MM.1S (cell line): ENCODE data around the gene HDLBP.
A peak's percentile ranks its signal among the peaks of the same experiment; 100 is the strongest.

Source experiments
- DNase-seq: peaks from one replicate; pipeline ENCODE4 v3.0.0-alpha.2; 2015
- H2AFZ ChIP-seq: fragments of 300-600 bp; sonication (generic); 2 replicates; pipeline ENCODE4 v1.6.0; 2016; ENCODE audit warnings: antibody characterized with exemption, low read length
- H3F3A ChIP-seq: fragments of 300-600 bp; sonication (generic); 2 replicates; pipeline ENCODE4 v1.6.1; 2016; ENCODE audit warnings: mild to moderate bottlenecking, antibody characterized with exemption, low read length, moderate library complexity, mixed read lengths; ENCODE audit not compliant: insufficient read depth
- H3K27ac ChIP-seq: fragments of 300-600 bp; sonication (generic); 2 replicates; pipeline ENCODE4 v1.5.1; 2016; ENCODE audit warnings: mild to moderate bottlenecking, low read length
- H3K27me3 ChIP-seq: fragments of 300-600 bp; sonication (generic); replicated peaks from 2 replicates; pipeline ENCODE4 v1.6.0; 2016; ENCODE audit warnings: low read length; ENCODE audit not compliant: insufficient read depth
- H3K36me3 ChIP-seq: fragments of 300-600 bp; sonication (generic); replicated peaks from 2 replicates; pipeline ENCODE4 v1.6.1; 2016; ENCODE audit warnings: mild to moderate bottlenecking, low read length, mixed read lengths; ENCODE audit not compliant: insufficient read depth
- H3K4me1 ChIP-seq: fragments of 300-600 bp; sonication (generic); 2 replicates; pipeline ENCODE4 v1.6.1; 2016; ENCODE audit warnings: low read length, mixed read lengths
- H3K4me2 ChIP-seq: fragments of 300-600 bp; sonication (generic); 2 replicates; pipeline ENCODE4 v1.6.0; 2016; ENCODE audit warnings: low read depth, low read length
- H3K4me3 ChIP-seq: fragments of 300-600 bp; sonication (generic); 2 replicates; pipeline ENCODE4 v1.5.1; 2016; ENCODE audit warnings: low read length, mixed read lengths
- H3K79me2 ChIP-seq: fragments of 300-600 bp; sonication (generic); 2 replicates; pipeline ENCODE4 v1.6.1; 2016; ENCODE audit warnings: mixed run types, low read length, mixed read lengths
- H3K9ac ChIP-seq: fragments of 300-600 bp; sonication (generic); 2 replicates; pipeline ENCODE4 v1.6.1; 2016; ENCODE audit warnings: low read length, mixed read lengths
- H3K9me2 ChIP-seq: fragments of 300-600 bp; sonication (generic); replicated peaks from 2 replicates; pipeline ENCODE4 v1.6.1; 2016; ENCODE audit warnings: mild to moderate bottlenecking, low read length, mixed read lengths; ENCODE audit not compliant: insufficient read depth
- H3K9me3 ChIP-seq: fragments of 300-600 bp; sonication (generic); replicated peaks from 2 replicates; pipeline ENCODE4 v1.6.1; 2016; ENCODE audit warnings: mild to moderate bottlenecking, low read length, mixed read lengths; ENCODE audit not compliant: insufficient read depth
- H4K20me1 ChIP-seq: fragments of 300-600 bp; sonication (generic); 2 replicates; pipeline ENCODE4 v1.6.1; 2016; ENCODE audit warnings: mild to moderate bottlenecking, low read length, moderate library complexity, mixed read lengths; ENCODE audit not compliant: insufficient read depth
- EZH2 ChIP-seq: fragments of 300-600 bp; sonication (generic); optimal IDR thresholded peaks from 2 replicates; pipeline ENCODE3; 2017; ENCODE audit warnings: low read depth, mild to moderate bottlenecking, antibody characterized with exemption, low read length, mixed read lengths
- EZH2phosphoT487 ChIP-seq: fragments of 300-600 bp; sonication (generic); IDR thresholded peaks from 2 replicates; pipeline ENCODE4 v1.6.1; 2018; ENCODE audit warnings: antibody characterized with exemption, low read length
- TF ChIP-seq, protein P1 (sequence below): fragments of 300-600 bp; sonication (generic); IDR thresholded peaks from 2 replicates; pipeline ENCODE4 v1.5.1; 2016; ENCODE audit warnings: antibody characterized with exemption, low read length, mixed read lengths

HDLBP gene, protein sequence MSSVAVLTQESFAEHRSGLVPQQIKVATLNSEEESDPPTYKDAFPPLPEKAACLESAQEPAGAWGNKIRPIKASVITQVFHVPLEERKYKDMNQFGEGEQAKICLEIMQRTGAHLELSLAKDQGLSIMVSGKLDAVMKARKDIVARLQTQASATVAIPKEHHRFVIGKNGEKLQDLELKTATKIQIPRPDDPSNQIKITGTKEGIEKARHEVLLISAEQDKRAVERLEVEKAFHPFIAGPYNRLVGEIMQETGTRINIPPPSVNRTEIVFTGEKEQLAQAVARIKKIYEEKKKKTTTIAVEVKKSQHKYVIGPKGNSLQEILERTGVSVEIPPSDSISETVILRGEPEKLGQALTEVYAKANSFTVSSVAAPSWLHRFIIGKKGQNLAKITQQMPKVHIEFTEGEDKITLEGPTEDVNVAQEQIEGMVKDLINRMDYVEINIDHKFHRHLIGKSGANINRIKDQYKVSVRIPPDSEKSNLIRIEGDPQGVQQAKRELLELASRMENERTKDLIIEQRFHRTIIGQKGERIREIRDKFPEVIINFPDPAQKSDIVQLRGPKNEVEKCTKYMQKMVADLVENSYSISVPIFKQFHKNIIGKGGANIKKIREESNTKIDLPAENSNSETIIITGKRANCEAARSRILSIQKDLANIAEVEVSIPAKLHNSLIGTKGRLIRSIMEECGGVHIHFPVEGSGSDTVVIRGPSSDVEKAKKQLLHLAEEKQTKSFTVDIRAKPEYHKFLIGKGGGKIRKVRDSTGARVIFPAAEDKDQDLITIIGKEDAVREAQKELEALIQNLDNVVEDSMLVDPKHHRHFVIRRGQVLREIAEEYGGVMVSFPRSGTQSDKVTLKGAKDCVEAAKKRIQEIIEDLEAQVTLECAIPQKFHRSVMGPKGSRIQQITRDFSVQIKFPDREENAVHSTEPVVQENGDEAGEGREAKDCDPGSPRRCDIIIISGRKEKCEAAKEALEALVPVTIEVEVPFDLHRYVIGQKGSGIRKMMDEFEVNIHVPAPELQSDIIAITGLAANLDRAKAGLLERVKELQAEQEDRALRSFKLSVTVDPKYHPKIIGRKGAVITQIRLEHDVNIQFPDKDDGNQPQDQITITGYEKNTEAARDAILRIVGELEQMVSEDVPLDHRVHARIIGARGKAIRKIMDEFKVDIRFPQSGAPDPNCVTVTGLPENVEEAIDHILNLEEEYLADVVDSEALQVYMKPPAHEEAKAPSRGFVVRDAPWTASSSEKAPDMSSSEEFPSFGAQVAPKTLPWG (N-terminal part only)

GRCh38 chr2:241315093-241315878 lies at the start of gene HDLBP:
HDLBP (minus strand) TSS chr2:241315672; CDS start chr2:241266869, 48,803 bp downstream.
- Histone ChIP-seq H3F3A (peaks cover 17% of the 10 kb centered on the region), H3K4me1 (peaks cover 49% of the 10 kb centered on the region), H3K4me2 (peak within 1 kb of the TSS; percentile 80), H3K79me2 (peaks cover 92% of the 10 kb centered on the region), H3K27me3 (no peaks in the 10 kb centered on the region), H3K9me3 (no peaks in the 10 kb centered on the region), H3K9me2 (no peaks in the 10 kb centered on the region), H3K36me3 (no peaks in the 10 kb centered on the region), H2AFZ (peak within 1 kb of the TSS; percentile 88), H4K20me1 (no peaks in the 10 kb centered on the region), H3K9ac (peak within 1 kb of the TSS; percentile 100), H3K4me3 (peak within 1 kb of the TSS; percentile 92), H3K27ac (peak within 1 kb of the TSS; percentile 98)
- DNase-seq: peak; percentile 99
- TF ChIP-seq, protein P1, sequence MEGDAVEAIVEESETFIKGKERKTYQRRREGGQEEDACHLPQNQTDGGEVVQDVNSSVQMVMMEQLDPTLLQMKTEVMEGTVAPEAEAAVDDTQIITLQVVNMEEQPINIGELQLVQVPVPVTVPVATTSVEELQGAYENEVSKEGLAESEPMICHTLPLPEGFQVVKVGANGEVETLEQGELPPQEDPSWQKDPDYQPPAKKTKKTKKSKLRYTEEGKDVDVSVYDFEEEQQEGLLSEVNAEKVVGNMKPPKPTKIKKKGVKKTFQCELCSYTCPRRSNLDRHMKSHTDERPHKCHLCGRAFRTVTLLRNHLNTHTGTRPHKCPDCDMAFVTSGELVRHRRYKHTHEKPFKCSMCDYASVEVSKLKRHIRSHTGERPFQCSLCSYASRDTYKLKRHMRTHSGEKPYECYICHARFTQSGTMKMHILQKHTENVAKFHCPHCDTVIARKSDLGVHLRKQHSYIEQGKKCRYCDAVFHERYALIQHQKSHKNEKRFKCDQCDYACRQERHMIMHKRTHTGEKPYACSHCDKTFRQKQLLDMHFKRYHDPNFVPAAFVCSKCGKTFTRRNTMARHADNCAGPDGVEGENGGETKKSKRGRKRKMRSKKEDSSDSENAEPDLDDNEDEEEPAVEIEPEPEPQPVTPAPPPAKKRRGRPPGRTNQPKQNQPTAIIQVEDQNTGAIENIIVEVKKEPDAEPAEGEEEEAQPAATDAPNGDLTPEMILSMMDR: peak; percentile 54
- no peak for TF ChIP-seq EZH2

DNA sequence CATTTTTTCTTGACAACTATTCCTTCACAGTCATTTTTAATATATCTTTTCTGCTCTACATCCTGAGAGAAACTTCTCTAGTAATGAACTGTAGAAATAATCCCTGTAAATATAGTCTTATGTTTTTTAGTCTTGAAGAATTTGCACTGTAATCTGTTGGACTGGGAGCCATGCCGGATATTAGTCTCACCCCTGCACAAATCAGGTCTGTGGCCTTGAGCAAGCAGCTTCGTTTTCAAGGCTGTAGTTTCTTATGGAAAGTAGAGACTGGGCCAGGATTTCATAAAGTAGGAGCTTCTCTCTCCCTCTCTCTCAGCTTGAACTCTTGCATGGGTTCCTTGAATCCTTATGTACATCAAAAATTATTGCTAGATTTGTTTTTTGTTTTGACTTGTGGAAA lies 49.3 kb upstream of the HDLBP start:
- no peak for DNase-seq
- Histone ChIP-seq H3K9me2 (no peaks in the 10 kb centered on the region), H3K4me2 (no peak overlapping the region), H3K79me2 (peaks cover 93% of the 10 kb centered on the region), H4K20me1 (peaks cover 16% of the 10 kb centered on the region), H3K27me3 (no peaks in the 10 kb centered on the region), H3K4me3 (no peak overlapping the region), H3F3A (no peaks in the 10 kb centered on the region), H2AFZ (no peak overlapping the region), H3K4me1 (peaks cover 24% of the 10 kb centered on the region), H3K9me3 (no peaks in the 10 kb centered on the region), H3K36me3 (no peaks in the 10 kb centered on the region), H3K27ac (no peak overlapping the region), H3K9ac (no peak overlapping the region)
- TF ChIP-seq EZH2: no peak
- TF ChIP-seq, protein P1: no peak
- no peak for TF ChIP-seq EZH2phosphoT487

DNA sequence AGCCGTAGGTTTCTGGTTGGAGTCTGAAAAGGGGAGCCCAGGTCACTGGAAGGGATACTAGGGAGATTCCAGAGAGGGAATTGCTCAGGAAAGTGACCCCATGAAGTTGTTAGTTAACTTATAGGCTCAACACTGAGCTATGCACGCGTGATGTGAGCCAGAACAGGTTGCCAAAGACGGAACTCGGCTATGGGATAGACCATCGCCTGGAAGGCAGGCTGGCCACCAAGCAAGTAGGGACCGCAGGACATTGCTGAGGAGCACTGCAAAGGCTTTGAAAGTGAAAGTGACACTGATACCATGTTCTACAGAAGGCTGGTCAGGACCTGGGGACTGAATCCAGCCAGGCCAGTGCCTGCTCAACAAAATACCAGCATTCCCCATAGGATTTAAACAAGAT lies 48.0 kb upstream of the HDLBP start:
- no peak overlapping the region for H3K4me2 ChIP-seq
- H2AFZ ChIP-seq: no peak overlapping the region
- no peak for DNase-seq
- H3K27me3 ChIP-seq: no peaks in the 10 kb centered on the region
- no peaks in the 10 kb centered on the region for H3K36me3 ChIP-seq
- TF ChIP-seq EZH2phosphoT487 (no peak), EZH2 (no peak)
- TF ChIP-seq, protein P1: no peak
- H3K4me1 ChIP-seq: peaks cover 32% of the 10 kb centered on the region
- H4K20me1 ChIP-seq: peaks cover 16% of the 10 kb centered on the region
- no peaks in the 10 kb centered on the region for H3K9me3 ChIP-seq
- peaks cover 93% of the 10 kb centered on the region for H3K79me2 ChIP-seq
- H3K9ac ChIP-seq: no peak overlapping the region
- H3K9me2 ChIP-seq: no peaks in the 10 kb centered on the region
- H3K27ac ChIP-seq: no peak overlapping the region
- H3F3A ChIP-seq: no peaks in the 10 kb centered on the region
- H3K4me3 ChIP-seq: no peak overlapping the region
